ENCODE results near the gene RAVER2. TPM values are rescaled to one million over a fixed set of nuclear protein-coding genes. Genes with fewer than 3 reads are reported as not detected.

The RAVER2 gene
- total and polyA plus RNA-seq, 3 donors from 2014 or later: 3.6 to 7.1 (median 6.7) TPM

GRCh38 chr1:64822621-64823020 is 77.7 kb downstream of the RAVER2 start:
- H3K9me3 ChIP-seq: no peaks in the 10 kb centered on the region
- no peak overlapping the region for H3K4me3 ChIP-seq
- WGBS, 2 donors: 81 to 85% methylated on average over 1 of the region's 1 CpG
- no peaks in the 10 kb centered on the region for H3K27me3 ChIP-seq
- TF ChIP-seq POLR2A (IDR thresholded peaks at IDR 0.05) (no peak), CTCF (IDR thresholded peaks at IDR 0.05) (no peak)
- H3K27ac ChIP-seq: no peak overlapping the region
- H3K36me3 ChIP-seq (ENCODE audit: low read depth, missing control alignments): no peaks in the 10 kb centered on the region
- DNase-seq: no peak
- intact Hi-C loops (cut with DNase I; ENCODE audit: low total_unique reads): no loop called here
- no peaks in the 10 kb centered on the region for H3K4me1 ChIP-seq

- 53 to 55% methylated on average over 11 of the region's 11 CpGs for WGBS, 2 donors
- intact Hi-C loops (cut with DNase I; ENCODE audit: low total_unique reads): no loop called here
- no peaks in the 10 kb centered on the region for H3K27me3 ChIP-seq
- no peaks in the 10 kb centered on the region for H3K9me3 ChIP-seq
- H3K36me3 ChIP-seq (ENCODE audit: low read depth, missing control alignments): no peaks in the 10 kb centered on the region
- no peaks in the 10 kb centered on the region for H3K4me1 ChIP-seq
- peak; percentile 85 for DNase-seq
- no peak overlapping the region for H3K4me3 ChIP-seq
- H3K27ac ChIP-seq: no peak overlapping the region
- TF ChIP-seq CTCF (IDR thresholded peaks at IDR 0.05): peak; percentile 72 to 89 (median 81)
- TF ChIP-seq POLR2A (IDR thresholded peaks at IDR 0.05): no peak
Observed at GRCh38 chr1:64823691-64824476, 79.0 kb downstream of the RAVER2 start.

GRCh38 chr1:64826991-64827390 is 82.1 kb downstream of the RAVER2 start:
- H3K4me3 ChIP-seq: no peak overlapping the region
- no peaks in the 10 kb centered on the region for H3K9me3 ChIP-seq
- H3K27ac ChIP-seq: no peak overlapping the region
- H3K4me1 ChIP-seq: no peaks in the 10 kb centered on the region
- TF ChIP-seq CTCF (IDR thresholded peaks at IDR 0.05): no peak
- no peak for TF ChIP-seq POLR2A (IDR thresholded peaks at IDR 0.05)
- no peak for DNase-seq
- no peaks in the 10 kb centered on the region for H3K36me3 ChIP-seq (ENCODE audit: low read depth, missing control alignments)
- H3K27me3 ChIP-seq: no peaks in the 10 kb centered on the region
- intact Hi-C loops (cut with DNase I; ENCODE audit: low total_unique reads): loop anchor here (5.0 kb wide), 2 partner anchors 140 to 360 kb away; no protein-coding TSS in a partner anchor
- 89% methylated on average over 5 of the region's 5 CpGs for WGBS, 2 donors

- no peak for DNase-seq
- Histone ChIP-seq H3K4me1 (no peaks in the 10 kb centered on the region), H3K4me3 (no peak overlapping the region), H3K27me3 (no peaks in the 10 kb centered on the region), H3K27ac (no peak overlapping the region), H3K36me3 (ENCODE audit: low read depth, missing control alignments) (no peaks in the 10 kb centered on the region), H3K9me3 (no peaks in the 10 kb centered on the region)
- intact Hi-C loops (cut with DNase I; ENCODE audit: low total_unique reads): loop anchor here (5.0 kb wide), 2 partner anchors 142 to 362 kb away; no protein-coding TSS in a partner anchor
- 75 to 88% methylated on average over 1 of the region's 1 CpG for WGBS, 2 donors
- TF ChIP-seq CTCF (IDR thresholded peaks at IDR 0.05) (no peak), POLR2A (IDR thresholded peaks at IDR 0.05) (no peak)
Observed at GRCh38 chr1:64828829-64829228, 84.0 kb downstream of the RAVER2 start.

All from testis (tissue), 3 donors.